ENCODE data around the gene TMEM151A. TPM values are rescaled to one million over a fixed set of nuclear protein-coding genes. Genes with fewer than 3 reads are reported as not detected.

TMEM151A gene
- total and polyA plus RNA-seq, 8 donors = 0.46 to 19.6 (median 2.8) TPM; not detected in 2

DNA sequence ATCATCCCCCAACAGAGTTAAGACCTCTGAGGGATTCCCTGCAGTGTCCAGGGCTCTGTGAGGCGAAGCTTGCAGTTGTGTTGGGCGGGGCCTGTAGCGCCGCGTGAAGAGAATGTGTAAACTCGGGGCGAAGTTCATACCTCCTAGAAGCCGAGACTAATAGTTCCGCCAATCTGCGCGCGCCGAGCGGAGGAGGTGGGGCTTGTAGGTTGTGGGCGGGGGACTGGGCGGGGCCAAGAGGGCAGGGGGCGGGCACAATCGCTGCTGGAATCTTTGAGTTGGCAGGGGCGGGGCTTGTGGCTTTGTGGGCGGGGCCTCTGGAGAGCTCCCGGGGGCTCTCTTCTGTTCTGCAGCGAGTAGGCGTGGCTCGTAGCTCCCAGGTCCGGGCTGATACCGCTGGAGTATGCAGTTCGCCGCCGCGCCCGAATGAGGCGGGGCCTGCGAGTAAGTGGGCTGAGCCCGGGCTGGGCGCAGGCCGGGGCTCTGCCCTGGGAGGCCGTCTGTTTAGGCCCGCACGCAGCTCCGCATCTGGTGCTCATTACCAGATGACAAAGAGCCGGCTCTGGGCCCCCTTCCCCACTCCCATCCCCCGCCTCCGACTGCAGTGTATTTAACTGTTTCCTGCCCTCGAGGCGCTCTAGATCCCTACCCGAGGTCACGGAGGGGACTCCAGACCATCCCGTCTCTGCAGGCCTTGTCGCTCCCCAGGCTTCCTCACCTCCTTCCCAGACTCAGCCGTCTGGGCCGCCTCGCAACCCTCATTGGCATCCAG is 21.0 kb downstream of the TMEM151A start:
- H3K4me3 ChIP-seq = peak overlapping the region; percentile 46 to 56 (median 56)
- DNase-seq = peak; percentile 99 to 100
- TF ChIP-seq EP300 (IDR thresholded peaks at IDR 0.05) (no peak), POLR2AphosphoS5 (IDR thresholded peaks at IDR 0.05) (peak; percentile 10 to 50 (median 30))
- peaks cover 36 to 56% (median 51%) of the 10 kb centered on the region in 4 donors for H3K4me1 ChIP-seq
- H3K36me3 ChIP-seq = no peaks in the 10 kb centered on the region
- no peaks in the 10 kb centered on the region for H3K9me3 ChIP-seq
- peak overlapping the region; percentile 84 to 94 (median 90) for H3K27ac ChIP-seq
- intact Hi-C loops (cut with DNase I; ENCODE audit: low total_unique reads) = loop anchor here (10.0 kb wide), 1 partner anchor 72 kb away; no protein-coding TSS in a partner anchor
- 1 to 8% (median 2%) methylated on average over 11 to 52 of the region's 52 CpGs for WGBS, 5 donors
- peaks cover 0 to 12% (median 0%) of the 10 kb centered on the region in 3 donors for H3K27me3 ChIP-seq

DNA sequence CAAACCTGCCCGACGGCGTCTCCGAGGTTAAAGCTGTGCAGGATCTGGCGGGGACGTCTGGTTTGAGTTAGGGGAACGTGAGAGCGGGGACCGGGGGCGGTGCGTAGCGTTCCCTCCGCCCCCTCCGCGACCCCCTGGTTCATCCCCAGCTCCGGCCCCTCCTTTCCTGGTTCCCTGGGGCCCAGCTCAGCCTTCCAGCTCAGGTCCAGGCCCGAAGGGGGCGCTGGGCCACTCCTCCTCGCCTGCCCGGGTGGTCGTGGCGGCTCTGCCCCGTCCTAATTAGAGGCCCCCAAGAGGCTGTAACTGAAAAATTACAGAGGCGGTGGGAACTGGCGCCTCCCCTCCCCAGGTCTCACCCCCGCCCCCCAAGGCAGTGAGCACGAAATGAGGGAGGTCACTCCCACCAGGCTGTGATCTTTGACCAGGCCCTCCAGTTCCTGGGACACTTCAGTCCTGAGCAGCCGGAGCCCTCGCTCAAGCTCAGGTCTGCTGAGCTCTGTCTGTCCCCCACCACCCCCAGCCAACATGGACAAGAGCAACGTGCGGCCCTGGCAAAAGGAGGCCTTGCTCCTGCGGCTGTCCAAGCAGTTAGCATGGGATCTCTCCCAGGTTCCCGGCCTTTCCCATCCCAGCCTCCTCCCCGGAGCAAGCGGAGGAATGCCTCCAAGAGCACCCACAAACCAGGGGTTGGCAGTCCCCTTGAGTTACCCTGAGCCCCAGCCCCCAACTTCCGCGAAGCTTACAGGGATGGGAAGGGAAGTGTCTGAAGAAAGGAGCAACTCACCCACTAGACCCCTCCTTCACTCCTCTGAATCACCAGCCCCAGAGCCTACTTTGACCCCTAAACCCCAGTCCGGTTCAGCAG is 21.9 kb downstream of the TMEM151A start:
- TF ChIP-seq POLR2AphosphoS5 (IDR thresholded peaks at IDR 0.05) = no peak
- no peak for TF ChIP-seq EP300 (IDR thresholded peaks at IDR 0.05)
- TF ChIP-seq CTCF (IDR thresholded peaks at IDR 0.05) = no peak
- TF ChIP-seq POLR2A (IDR thresholded peaks at IDR 0.05) = no peak
- peak in 1 of 2 donors; percentile 91 for DNase-seq
- Histone ChIP-seq H3K9me3 (no peaks in the 10 kb centered on the region), H3K36me3 (no peaks in the 10 kb centered on the region), H3K27me3 (peaks cover 0 to 12% (median 0%) of the 10 kb centered on the region in 3 donors), H3K27ac (peak overlapping the region; percentile 80 to 94 (median 88)), H3K4me1 (peaks cover 44 to 64% (median 59%) of the 10 kb centered on the region in 4 donors), H3K4me3 (peak overlapping the region; percentile 46 to 56 (median 56))
- intact Hi-C loops (cut with DNase I; ENCODE audit: low total_unique reads) = loop anchor here (10.0 kb wide), 1 partner anchor 71 kb away; no protein-coding TSS in a partner anchor
- WGBS, 5 donors = 40 to 55% (median 53%) methylated on average over 28 to 38 of the region's 38 CpGs

GRCh38 chr11:66314186-66314501 is 22.4 kb downstream of the TMEM151A start:
- Histone ChIP-seq H3K36me3 (no peaks in the 10 kb centered on the region), H3K27me3 (peaks cover 0 to 12% (median 0%) of the 10 kb centered on the region in 3 donors), H3K27ac (peak overlapping the region; percentile 80 to 94 (median 88)), H3K4me3 (peak overlapping the region in 3 of 4 donors; percentile 26 to 55 (median 46)), H3K9me3 (no peaks in the 10 kb centered on the region), H3K4me1 (peaks cover 48 to 69% (median 65%) of the 10 kb centered on the region in 4 donors)
- WGBS, 5 donors = 39 to 92% (median 73%) methylated on average over 1 of the region's 1 CpG
- TF ChIP-seq EP300 (IDR thresholded peaks at IDR 0.05) (no peak), CTCF (IDR thresholded peaks at IDR 0.05) (no peak), POLR2A (IDR thresholded peaks at IDR 0.05) (no peak), POLR2AphosphoS5 (IDR thresholded peaks at IDR 0.05) (no peak)
- no peak for DNase-seq
- intact Hi-C loops (cut with DNase I; ENCODE audit: low total_unique reads) = loop anchor here (10.0 kb wide), 1 partner anchor 71 kb away; no protein-coding TSS in a partner anchor

GRCh38 chr11:66314561-66315497 is 23.1 kb downstream of the TMEM151A start:
- H3K27me3 ChIP-seq = peaks cover 0 to 12% (median 0%) of the 10 kb centered on the region in 3 donors
- peak overlapping the region; percentile 26 to 94 (median 88) for H3K27ac ChIP-seq
- 71 to 85% (median 82%) methylated on average over 6 to 17 of the region's 17 CpGs for WGBS, 5 donors
- peak overlapping the region; percentile 26 to 56 (median 50) for H3K4me3 ChIP-seq
- no peaks in the 10 kb centered on the region for H3K9me3 ChIP-seq
- H3K36me3 ChIP-seq = no peaks in the 10 kb centered on the region
- DNase-seq = no peak
- intact Hi-C loops (cut with DNase I; ENCODE audit: low total_unique reads) = loop anchor here (10.0 kb wide), 1 partner anchor 70 kb away; no protein-coding TSS in a partner anchor
- peaks cover 48 to 69% (median 65%) of the 10 kb centered on the region in 4 donors for H3K4me1 ChIP-seq
- TF ChIP-seq POLR2A (IDR thresholded peaks at IDR 0.05) (no peak), EP300 (IDR thresholded peaks at IDR 0.05) (no peak), POLR2AphosphoS5 (IDR thresholded peaks at IDR 0.05) (no peak), CTCF (IDR thresholded peaks at IDR 0.05) (no peak)
